ENCODE measurements around the gene PDLIM7.

- TF ChIP-seq, protein P1, sequence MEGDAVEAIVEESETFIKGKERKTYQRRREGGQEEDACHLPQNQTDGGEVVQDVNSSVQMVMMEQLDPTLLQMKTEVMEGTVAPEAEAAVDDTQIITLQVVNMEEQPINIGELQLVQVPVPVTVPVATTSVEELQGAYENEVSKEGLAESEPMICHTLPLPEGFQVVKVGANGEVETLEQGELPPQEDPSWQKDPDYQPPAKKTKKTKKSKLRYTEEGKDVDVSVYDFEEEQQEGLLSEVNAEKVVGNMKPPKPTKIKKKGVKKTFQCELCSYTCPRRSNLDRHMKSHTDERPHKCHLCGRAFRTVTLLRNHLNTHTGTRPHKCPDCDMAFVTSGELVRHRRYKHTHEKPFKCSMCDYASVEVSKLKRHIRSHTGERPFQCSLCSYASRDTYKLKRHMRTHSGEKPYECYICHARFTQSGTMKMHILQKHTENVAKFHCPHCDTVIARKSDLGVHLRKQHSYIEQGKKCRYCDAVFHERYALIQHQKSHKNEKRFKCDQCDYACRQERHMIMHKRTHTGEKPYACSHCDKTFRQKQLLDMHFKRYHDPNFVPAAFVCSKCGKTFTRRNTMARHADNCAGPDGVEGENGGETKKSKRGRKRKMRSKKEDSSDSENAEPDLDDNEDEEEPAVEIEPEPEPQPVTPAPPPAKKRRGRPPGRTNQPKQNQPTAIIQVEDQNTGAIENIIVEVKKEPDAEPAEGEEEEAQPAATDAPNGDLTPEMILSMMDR (optimal IDR thresholded peaks at IDR 0.05 in 1 of 3, IDR thresholded peaks at IDR 0.05 in 1 of 3, conservative IDR thresholded peaks at IDR 0.05 in 1 of 3; ENCODE audit: extremely low read depth in 1 of 3, insufficient read depth in 2 of 3, low read length in 3 of 3): peak in 2 of 3 experiments; percentile 67 to 77
- TF ChIP-seq EZH2 (IDR thresholded peaks at IDR 0.05; ENCODE audit: low read length): no peak
Measured at GRCh38 chr5:177454397-177455035, 42.9 kb downstream of the PDLIM7 start.
